ENCODE measurements around the gene ERVK3-1. TPM values are rescaled to one million over a fixed set of nuclear protein-coding genes. Genes with fewer than 3 reads are reported as not detected.

Gene ERVK3-1
- polyA plus RNA-seq, 1 donor from 2014 or later = 141 TPM

DNA sequence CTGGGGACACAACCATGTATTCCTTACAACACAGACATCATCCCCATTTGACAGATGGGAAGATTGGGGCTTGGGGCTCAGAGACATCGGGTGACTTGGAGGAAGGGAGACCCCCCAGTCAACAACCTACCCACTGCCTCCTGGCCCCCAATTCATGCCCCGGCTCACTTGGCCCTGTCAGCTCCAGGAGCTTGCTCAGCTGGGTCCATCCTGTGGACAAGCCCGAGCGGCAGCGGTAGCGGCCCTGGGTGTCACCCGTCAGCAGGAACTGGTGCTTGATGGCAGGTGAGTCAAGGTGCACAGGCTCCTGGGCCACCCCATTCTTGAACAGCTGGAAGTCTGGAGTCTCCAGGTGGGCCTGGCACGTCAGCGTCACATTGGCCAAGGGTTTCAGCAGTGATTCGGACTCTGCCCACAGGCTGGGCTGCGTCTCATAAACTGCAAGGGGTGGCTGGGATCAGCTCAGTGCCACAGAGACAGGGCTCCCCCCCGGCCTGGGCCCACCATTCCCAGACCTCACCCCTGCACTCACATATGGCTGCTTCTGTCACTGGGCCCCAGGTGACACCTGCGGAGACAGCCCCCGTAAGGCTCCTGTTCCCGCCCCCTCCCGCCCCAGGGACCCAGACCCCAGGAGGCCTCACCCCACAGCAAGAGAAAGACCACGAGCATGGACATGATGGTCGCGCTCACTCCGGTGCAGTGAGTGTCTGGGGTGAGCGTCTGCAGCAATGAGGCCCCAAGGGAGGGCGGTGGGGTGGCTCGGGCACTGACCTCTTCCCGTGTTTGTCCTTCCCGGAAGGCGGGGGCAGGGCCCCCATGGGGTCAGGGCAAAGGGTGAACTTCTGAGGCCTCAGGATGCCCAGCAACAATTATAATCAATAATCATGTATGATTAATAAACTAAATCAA is 47.8 kb downstream of the ERVK3-1 start, which contains the start of gene A1BG:
Gene A1BG (minus strand): TSS at position 733 of the 912 bp plus-strand sequence. CDS start 55 bp downstream, at position 678.
- no peaks in the 10 kb centered on the region for H3K9me2 ChIP-seq (ENCODE audit: insufficient read depth, low read length)
- no peak for TF ChIP-seq EP300 (conservative IDR thresholded peaks at IDR 0.05; ENCODE audit: poor library complexity, severe bottlenecking)
- no peak for TF ChIP-seq MXI1 (conservative IDR thresholded peaks at IDR 0.05; ENCODE audit: poor library complexity, severe bottlenecking)
- no peak for TF ChIP-seq POLR2AphosphoS5 (IDR thresholded peaks at IDR 0.05)
- TF ChIP-seq, protein P1, sequence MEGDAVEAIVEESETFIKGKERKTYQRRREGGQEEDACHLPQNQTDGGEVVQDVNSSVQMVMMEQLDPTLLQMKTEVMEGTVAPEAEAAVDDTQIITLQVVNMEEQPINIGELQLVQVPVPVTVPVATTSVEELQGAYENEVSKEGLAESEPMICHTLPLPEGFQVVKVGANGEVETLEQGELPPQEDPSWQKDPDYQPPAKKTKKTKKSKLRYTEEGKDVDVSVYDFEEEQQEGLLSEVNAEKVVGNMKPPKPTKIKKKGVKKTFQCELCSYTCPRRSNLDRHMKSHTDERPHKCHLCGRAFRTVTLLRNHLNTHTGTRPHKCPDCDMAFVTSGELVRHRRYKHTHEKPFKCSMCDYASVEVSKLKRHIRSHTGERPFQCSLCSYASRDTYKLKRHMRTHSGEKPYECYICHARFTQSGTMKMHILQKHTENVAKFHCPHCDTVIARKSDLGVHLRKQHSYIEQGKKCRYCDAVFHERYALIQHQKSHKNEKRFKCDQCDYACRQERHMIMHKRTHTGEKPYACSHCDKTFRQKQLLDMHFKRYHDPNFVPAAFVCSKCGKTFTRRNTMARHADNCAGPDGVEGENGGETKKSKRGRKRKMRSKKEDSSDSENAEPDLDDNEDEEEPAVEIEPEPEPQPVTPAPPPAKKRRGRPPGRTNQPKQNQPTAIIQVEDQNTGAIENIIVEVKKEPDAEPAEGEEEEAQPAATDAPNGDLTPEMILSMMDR (IDR thresholded peaks at IDR 0.05; ENCODE audit: poor library complexity, severe bottlenecking) = no peak
- no peak for TF ChIP-seq EZH2 (IDR thresholded peaks at IDR 0.05; ENCODE audit: borderline replicate concordance, insufficient read depth, low read length, poor library complexity, severe bottlenecking)
- TF ChIP-seq, protein P2, sequence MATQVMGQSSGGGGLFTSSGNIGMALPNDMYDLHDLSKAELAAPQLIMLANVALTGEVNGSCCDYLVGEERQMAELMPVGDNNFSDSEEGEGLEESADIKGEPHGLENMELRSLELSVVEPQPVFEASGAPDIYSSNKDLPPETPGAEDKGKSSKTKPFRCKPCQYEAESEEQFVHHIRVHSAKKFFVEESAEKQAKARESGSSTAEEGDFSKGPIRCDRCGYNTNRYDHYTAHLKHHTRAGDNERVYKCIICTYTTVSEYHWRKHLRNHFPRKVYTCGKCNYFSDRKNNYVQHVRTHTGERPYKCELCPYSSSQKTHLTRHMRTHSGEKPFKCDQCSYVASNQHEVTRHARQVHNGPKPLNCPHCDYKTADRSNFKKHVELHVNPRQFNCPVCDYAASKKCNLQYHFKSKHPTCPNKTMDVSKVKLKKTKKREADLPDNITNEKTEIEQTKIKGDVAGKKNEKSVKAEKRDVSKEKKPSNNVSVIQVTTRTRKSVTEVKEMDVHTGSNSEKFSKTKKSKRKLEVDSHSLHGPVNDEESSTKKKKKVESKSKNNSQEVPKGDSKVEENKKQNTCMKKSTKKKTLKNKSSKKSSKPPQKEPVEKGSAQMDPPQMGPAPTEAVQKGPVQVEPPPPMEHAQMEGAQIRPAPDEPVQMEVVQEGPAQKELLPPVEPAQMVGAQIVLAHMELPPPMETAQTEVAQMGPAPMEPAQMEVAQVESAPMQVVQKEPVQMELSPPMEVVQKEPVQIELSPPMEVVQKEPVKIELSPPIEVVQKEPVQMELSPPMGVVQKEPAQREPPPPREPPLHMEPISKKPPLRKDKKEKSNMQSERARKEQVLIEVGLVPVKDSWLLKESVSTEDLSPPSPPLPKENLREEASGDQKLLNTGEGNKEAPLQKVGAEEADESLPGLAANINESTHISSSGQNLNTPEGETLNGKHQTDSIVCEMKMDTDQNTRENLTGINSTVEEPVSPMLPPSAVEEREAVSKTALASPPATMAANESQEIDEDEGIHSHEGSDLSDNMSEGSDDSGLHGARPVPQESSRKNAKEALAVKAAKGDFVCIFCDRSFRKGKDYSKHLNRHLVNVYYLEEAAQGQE (IDR thresholded peaks at IDR 0.05; ENCODE audit: borderline replicate concordance) = no peak
- no peak for TF ChIP-seq SMC3 (conservative IDR thresholded peaks at IDR 0.05; ENCODE audit: poor library complexity)
- no peak for TF ChIP-seq TAF1 (IDR thresholded peaks at IDR 0.05; ENCODE audit: low read depth)
- no peak for TF ChIP-seq RAD21 (conservative IDR thresholded peaks at IDR 0.05)
- H3K79me2 ChIP-seq (replicated peaks; ENCODE audit: insufficient read depth, low read length) = peaks cover 5% of the 10 kb centered on the region
- H4K20me1 ChIP-seq (ENCODE audit: insufficient read depth) = no peaks in the 10 kb centered on the region
- H3K27ac ChIP-seq (ENCODE audit: low read length) = no peak within 1 kb of the TSS
- H3K9ac ChIP-seq (ENCODE audit: low read length) = no peak within 1 kb of the TSS
- no peaks in the 10 kb centered on the region for H3K9me3 ChIP-seq (ENCODE audit: low read length)
- no peaks in the 10 kb centered on the region for H3K27me3 ChIP-seq (ENCODE audit: insufficient read depth, low read depth, low read length)
- H2AFZ ChIP-seq (ENCODE audit: low read depth, low read length) = no peak within 1 kb of the TSS
- no peak within 1 kb of the TSS for H3K4me3 ChIP-seq (ENCODE audit: low read length)
- no peaks in the 10 kb centered on the region for H3F3A ChIP-seq (ENCODE audit: insufficient read depth, low read length, poor library complexity, severe bottlenecking)
- no peaks in the 10 kb centered on the region for H3K36me3 ChIP-seq (ENCODE audit: insufficient read depth, low read length)
- no peak within 1 kb of the TSS for H3K4me2 ChIP-seq (ENCODE audit: low read length)

DNA sequence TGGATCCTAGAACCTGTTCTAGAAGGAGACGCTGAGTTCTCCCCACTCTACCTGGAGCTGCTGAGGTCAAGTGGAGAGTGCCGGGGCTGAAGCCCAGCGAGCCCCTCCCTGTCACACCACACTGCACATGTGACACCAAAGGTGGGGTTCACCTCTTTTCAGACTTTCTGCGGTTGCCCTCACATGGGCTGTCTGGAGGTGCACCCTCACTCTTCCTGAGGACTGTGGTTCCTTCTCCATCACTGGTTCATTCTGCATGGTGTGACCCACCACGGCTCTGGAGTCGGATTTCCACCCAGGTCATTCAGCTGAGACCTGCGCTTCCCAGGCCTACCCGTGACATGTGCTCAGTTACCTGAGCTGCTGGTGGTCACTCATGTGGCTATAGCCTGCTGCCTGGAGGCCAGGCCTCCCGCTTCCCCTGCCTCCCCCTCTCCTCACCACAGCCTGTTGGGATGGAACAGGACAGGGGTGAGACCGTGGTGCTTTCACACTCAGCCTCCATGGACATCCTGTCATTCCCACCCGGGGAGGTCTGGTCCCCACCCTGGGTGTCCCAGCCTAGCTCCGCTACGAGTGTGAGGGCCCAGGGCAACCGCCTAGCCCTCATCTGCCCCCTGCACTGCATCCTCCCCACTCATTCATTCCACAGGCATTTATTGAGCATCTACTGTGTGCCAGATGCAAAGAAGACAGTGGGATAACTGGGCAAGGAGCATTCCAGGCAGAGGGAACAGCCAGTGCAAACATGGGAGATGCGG is 48.7 kb downstream of the ERVK3-1 start:
- Histone ChIP-seq H3K79me2 (replicated peaks; ENCODE audit: insufficient read depth, low read length) (no peaks in the 10 kb centered on the region), H3K27ac (ENCODE audit: low read length) (no peak overlapping the region), H4K20me1 (ENCODE audit: insufficient read depth) (no peaks in the 10 kb centered on the region), H3K9me3 (ENCODE audit: low read length) (no peaks in the 10 kb centered on the region), H2AFZ (ENCODE audit: low read depth, low read length) (no peak overlapping the region), H3K9ac (ENCODE audit: low read length) (no peak overlapping the region), H3K36me3 (ENCODE audit: insufficient read depth, low read length) (no peaks in the 10 kb centered on the region), H3K27me3 (ENCODE audit: insufficient read depth, low read depth, low read length) (no peaks in the 10 kb centered on the region), H3K9me2 (ENCODE audit: insufficient read depth, low read length) (no peaks in the 10 kb centered on the region), H3F3A (ENCODE audit: insufficient read depth, low read length, poor library complexity, severe bottlenecking) (no peaks in the 10 kb centered on the region), H3K4me3 (ENCODE audit: low read length) (no peak overlapping the region), H3K4me2 (ENCODE audit: low read length) (no peak overlapping the region)
- TF ChIP-seq MXI1 (conservative IDR thresholded peaks at IDR 0.05; ENCODE audit: poor library complexity, severe bottlenecking) (no peak), RAD21 (conservative IDR thresholded peaks at IDR 0.05) (no peak), SMC3 (conservative IDR thresholded peaks at IDR 0.05; ENCODE audit: poor library complexity) (no peak), EP300 (conservative IDR thresholded peaks at IDR 0.05; ENCODE audit: poor library complexity, severe bottlenecking) (no peak), POLR2AphosphoS5 (IDR thresholded peaks at IDR 0.05) (no peak), EZH2 (IDR thresholded peaks at IDR 0.05; ENCODE audit: borderline replicate concordance, insufficient read depth, low read length, poor library complexity, severe bottlenecking) (no peak), TAF1 (IDR thresholded peaks at IDR 0.05; ENCODE audit: low read depth) (no peak)
- TF ChIP-seq, protein P1 (IDR thresholded peaks at IDR 0.05; ENCODE audit: poor library complexity, severe bottlenecking) = no peak
- TF ChIP-seq, protein P2 (IDR thresholded peaks at IDR 0.05; ENCODE audit: borderline replicate concordance) = no peak
